ENCODE data around the gene WNT8B. TPM values are rescaled to one million over a fixed set of nuclear protein-coding genes. Genes with fewer than 3 reads are reported as not detected.

WNT8B gene
- total and polyA plus RNA-seq, 2 donors (not counting 1 experiment from before 2014, with no cell fraction given) = not detected

- TF ChIP-seq EZH2 (IDR thresholded peaks at IDR 0.05; ENCODE audit: low read length, missing control alignments) (no peak), CTCF (conservative IDR thresholded peaks at IDR 0.05 in 1 of 2, IDR thresholded peaks at IDR 0.05 in 1 of 2; ENCODE audit: low read depth in 1 of 2, low read length in 2 of 2) (no peak)
- H3K4me3 ChIP-seq (replicated peaks in 1 of 4; ENCODE audit: control extremely low read depth in 1 of 4, insufficient read depth in 1 of 4, low read depth in 3 of 4, low read length in 4 of 4) = peak overlapping the region; percentile 92 to 99 (median 96)
- H3K9me3 ChIP-seq (ENCODE audit: control insufficient read depth, insufficient read depth, low read depth, low read length) = no peaks in the 10 kb centered on the region
- H3K4me2 ChIP-seq (ENCODE audit: extremely low read depth, insufficient read depth, low read length) = peak overlapping the region; percentile 82
- H3K27me3 ChIP-seq (ENCODE audit: control insufficient read depth, insufficient read depth, low read length) = no peaks in the 10 kb centered on the region
- H2AFZ ChIP-seq (ENCODE audit: low read length) = no peak overlapping the region
- no peaks in the 10 kb centered on the region for H4K20me1 ChIP-seq (ENCODE audit: control insufficient read depth, extremely low read depth, insufficient read depth, low read length)
- peak overlapping the region; percentile 89 for H3K27ac ChIP-seq (ENCODE audit: insufficient read depth, low read length)
- peaks cover 9% of the 10 kb centered on the region for H3K36me3 ChIP-seq (ENCODE audit: control insufficient read depth, insufficient read depth, low read length)
- peaks cover 4% of the 10 kb centered on the region for H3K4me1 ChIP-seq (ENCODE audit: control insufficient read depth, extremely low read depth, insufficient read depth, low read length)
- H3K79me2 ChIP-seq (ENCODE audit: control insufficient read depth, insufficient read depth, low read length) = peaks cover 16% of the 10 kb centered on the region
- DNase-seq (ENCODE audit: low read depth in 2 of 2) = no peak
- H3K9ac ChIP-seq (ENCODE audit: insufficient read depth, low read length) = peak overlapping the region; percentile 89
Measured at GRCh38 chr10:100528123-100528886, 65.5 kb downstream of the WNT8B start.

GRCh38 chr10:100528921-100529474 is 66.2 kb downstream of the WNT8B start:
- H3K79me2 ChIP-seq (ENCODE audit: control insufficient read depth, insufficient read depth, low read length) = peaks cover 16% of the 10 kb centered on the region
- DNase-seq (ENCODE audit: low read depth in 2 of 2) = no peak
- peak overlapping the region; percentile 89 for H3K9ac ChIP-seq (ENCODE audit: insufficient read depth, low read length)

More at GRCh38 chr10:100528921-100529474, 66.2 kb downstream of the WNT8B start:
- no peaks in the 10 kb centered on the region for H3K9me3 ChIP-seq (ENCODE audit: control insufficient read depth, insufficient read depth, low read depth, low read length)
- H3K4me1 ChIP-seq (ENCODE audit: control insufficient read depth, extremely low read depth, insufficient read depth, low read length) = peaks cover 4% of the 10 kb centered on the region
- peak overlapping the region; percentile 92 to 99 (median 96) for H3K4me3 ChIP-seq (replicated peaks in 1 of 4; ENCODE audit: control extremely low read depth in 1 of 4, insufficient read depth in 1 of 4, low read depth in 3 of 4, low read length in 4 of 4)
- H2AFZ ChIP-seq (ENCODE audit: low read length) = peak overlapping the region; percentile 99
- H3K36me3 ChIP-seq (ENCODE audit: control insufficient read depth, insufficient read depth, low read length) = peaks cover 9% of the 10 kb centered on the region
- H3K4me2 ChIP-seq (ENCODE audit: extremely low read depth, insufficient read depth, low read length) = peak overlapping the region; percentile 82
- H3K27ac ChIP-seq (ENCODE audit: insufficient read depth, low read length) = peak overlapping the region; percentile 89
- H4K20me1 ChIP-seq (ENCODE audit: control insufficient read depth, extremely low read depth, insufficient read depth, low read length) = no peaks in the 10 kb centered on the region
- TF ChIP-seq CTCF (conservative IDR thresholded peaks at IDR 0.05 in 1 of 2, IDR thresholded peaks at IDR 0.05 in 1 of 2; ENCODE audit: low read depth in 1 of 2, low read length in 2 of 2) (no peak), EZH2 (IDR thresholded peaks at IDR 0.05; ENCODE audit: low read length, missing control alignments) (no peak)
- no peaks in the 10 kb centered on the region for H3K27me3 ChIP-seq (ENCODE audit: control insufficient read depth, insufficient read depth, low read length)
